AG09309 (cell line): ENCODE measurements around the gene TANC1.
A peak's percentile ranks its signal among the peaks of the same experiment; 100 is the strongest.

Experiments used
- DNase-seq: peaks from one replicate; pipeline ENCODE4 v3.0.0-alpha.2; 2010; ENCODE audit warnings: low read depth
- H3K4me3 ChIP-seq: 2 replicates; pipeline ENCODE4 v1.5.1; 2011; ENCODE audit warnings: mild to moderate bottlenecking, low read depth, low read length, moderate library complexity; ENCODE audit not compliant: control insufficient read depth
- TF ChIP-seq, protein P1 (sequence below): IDR thresholded peaks from 2 replicates; pipeline ENCODE4 v1.5.1; 2011; ENCODE audit warnings: mild to moderate bottlenecking, low read depth, low read length, inconsistent platforms; ENCODE audit not compliant: insufficient read depth, control insufficient read depth; ENCODE audit errors: missing control alignments

Gene TANC1

GRCh38 chr2:159118115-159118858 is 149.8 kb downstream of the TANC1 start:
- no peak for DNase-seq
- TF ChIP-seq, protein P1, sequence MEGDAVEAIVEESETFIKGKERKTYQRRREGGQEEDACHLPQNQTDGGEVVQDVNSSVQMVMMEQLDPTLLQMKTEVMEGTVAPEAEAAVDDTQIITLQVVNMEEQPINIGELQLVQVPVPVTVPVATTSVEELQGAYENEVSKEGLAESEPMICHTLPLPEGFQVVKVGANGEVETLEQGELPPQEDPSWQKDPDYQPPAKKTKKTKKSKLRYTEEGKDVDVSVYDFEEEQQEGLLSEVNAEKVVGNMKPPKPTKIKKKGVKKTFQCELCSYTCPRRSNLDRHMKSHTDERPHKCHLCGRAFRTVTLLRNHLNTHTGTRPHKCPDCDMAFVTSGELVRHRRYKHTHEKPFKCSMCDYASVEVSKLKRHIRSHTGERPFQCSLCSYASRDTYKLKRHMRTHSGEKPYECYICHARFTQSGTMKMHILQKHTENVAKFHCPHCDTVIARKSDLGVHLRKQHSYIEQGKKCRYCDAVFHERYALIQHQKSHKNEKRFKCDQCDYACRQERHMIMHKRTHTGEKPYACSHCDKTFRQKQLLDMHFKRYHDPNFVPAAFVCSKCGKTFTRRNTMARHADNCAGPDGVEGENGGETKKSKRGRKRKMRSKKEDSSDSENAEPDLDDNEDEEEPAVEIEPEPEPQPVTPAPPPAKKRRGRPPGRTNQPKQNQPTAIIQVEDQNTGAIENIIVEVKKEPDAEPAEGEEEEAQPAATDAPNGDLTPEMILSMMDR = peak; percentile 86
- H3K4me3 ChIP-seq = no peak overlapping the region

DNA sequence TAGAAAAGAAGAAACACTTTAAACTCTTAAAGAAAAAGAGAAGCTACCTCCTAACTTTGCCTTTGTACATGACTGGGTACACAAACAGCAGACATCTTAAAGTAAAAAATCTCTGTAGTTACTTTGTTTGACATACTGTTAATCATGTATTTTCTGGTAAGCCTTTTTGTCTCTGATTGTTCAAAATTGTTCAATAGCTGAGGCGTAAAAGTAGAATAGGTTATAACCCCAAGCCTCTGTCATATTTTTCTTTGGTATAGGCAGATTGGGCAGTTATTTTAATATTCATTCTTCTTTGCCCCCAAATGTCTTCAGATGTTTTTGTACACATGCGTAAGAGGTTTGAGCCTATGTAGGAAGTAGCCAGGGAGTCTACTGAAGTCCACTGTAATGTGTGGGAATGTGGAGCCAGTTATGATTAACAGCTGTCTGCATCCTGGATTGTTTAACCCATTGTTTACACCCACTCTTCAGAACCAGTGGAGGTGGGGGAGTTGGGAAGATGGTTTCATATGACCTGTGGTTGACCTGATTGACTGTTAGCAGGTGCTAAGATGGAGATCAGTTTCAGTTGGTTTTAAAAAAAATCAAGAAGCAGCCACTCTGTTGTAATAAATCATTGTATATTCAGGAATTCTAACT is 150.5 kb downstream of the TANC1 start:
- TF ChIP-seq, protein P1 = no peak
- DNase-seq = no peak
- H3K4me3 ChIP-seq = no peak overlapping the region

- H3K4me3 ChIP-seq = no peak overlapping the region
- TF ChIP-seq, protein P1 = no peak
- DNase-seq = no peak
These were observed 151.3 kb downstream of the TANC1 start for GRCh38 chr2:159119652-159120257.

DNA sequence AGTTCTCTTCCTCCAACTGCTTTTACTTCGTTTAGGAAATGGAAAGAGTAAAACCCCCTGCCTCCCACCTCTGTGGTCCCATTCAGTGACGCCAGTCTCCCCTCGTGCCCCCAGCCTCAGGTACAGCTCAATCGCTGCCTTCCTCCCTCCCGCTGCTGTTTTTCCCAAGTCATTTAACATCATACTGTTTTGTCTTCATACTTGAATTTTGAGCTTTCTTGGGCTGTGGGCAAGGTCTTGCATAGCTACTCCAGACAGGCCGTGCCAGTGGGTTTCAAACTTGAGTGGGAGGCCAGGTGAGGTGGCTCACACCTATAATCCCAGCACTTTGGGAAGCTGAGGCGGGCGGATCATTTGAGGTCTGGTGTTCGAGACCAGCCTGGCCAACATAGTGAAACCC is 155.3 kb downstream of the TANC1 start:
- TF ChIP-seq, protein P1 = no peak
- DNase-seq = no peak
- no peak overlapping the region for H3K4me3 ChIP-seq

- peak; percentile 82 for DNase-seq
- TF ChIP-seq, protein P1 = no peak
- H3K4me3 ChIP-seq = no peak overlapping the region
These were observed 156.0 kb downstream of the TANC1 start for GRCh38 chr2:159124441-159124911.

DNA sequence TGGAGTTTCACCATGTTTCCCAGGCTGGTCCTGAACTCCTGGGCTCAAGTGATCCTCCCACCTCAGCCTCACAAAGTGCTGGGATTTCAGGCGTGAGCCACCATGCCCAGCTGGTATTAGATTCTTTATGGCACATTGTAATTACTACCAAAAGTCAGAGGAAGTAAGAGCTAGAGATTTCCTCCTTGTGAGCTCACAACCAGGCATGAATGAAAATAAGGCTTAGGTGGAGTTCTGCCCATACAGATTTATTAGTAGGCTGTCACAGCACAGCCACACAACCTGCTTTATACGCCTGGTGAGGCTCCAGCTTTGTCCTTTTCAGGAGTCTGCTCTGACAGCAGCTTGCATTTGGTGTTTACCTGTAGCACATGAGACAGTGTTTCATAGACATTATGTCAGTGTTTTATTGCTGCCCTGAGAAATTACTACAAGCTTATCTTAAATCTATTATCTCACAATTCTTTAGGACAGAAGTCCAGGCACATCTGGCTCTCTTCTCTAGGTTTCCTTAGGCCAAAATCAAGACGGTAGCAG is 156.6 kb downstream of the TANC1 start:
- DNase-seq = no peak
- no peak overlapping the region for H3K4me3 ChIP-seq
- TF ChIP-seq, protein P1 = no peak
